Measurements from ENCODE around the gene DLK2.
"Not testable (repeated sequence)": the region's sequence is repeated elsewhere in the genome, so short reads cannot be mapped to it uniquely, and the experiment has no call there.

The DLK2 gene

DNA sequence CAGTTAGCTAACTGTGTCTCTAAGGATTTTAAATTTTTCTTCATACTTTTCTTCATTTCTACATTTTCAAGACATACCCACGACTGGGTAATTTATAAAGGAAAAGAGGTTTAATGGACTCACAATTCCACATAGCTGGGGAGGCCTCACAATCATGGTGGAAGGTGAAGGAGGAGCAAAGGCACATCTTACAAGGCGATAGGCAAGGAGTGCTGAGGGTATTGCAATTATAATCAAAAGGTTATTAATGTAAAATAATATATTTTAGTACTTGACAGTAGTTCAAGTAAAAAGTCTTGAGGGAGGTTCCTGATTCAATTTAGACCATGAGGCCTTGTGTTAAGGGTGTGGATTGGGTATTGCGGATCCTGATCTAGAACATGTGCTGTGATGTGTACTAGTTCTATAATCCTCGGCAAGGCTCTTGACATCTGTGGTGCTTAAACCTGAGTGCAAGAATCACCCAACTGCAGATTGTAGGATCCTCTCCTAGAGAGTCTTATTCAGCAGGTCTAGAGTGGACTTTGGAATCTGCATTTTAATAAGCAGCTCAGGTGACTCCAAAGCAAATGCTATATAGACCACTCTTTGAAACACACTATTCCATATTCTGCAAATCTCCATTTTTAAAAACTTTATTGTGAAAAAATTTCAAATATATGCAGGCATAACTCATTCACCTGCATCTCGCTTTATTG, 35.2 kb downstream of the DLK2 start:
- no peak for DNase-seq

DNA sequence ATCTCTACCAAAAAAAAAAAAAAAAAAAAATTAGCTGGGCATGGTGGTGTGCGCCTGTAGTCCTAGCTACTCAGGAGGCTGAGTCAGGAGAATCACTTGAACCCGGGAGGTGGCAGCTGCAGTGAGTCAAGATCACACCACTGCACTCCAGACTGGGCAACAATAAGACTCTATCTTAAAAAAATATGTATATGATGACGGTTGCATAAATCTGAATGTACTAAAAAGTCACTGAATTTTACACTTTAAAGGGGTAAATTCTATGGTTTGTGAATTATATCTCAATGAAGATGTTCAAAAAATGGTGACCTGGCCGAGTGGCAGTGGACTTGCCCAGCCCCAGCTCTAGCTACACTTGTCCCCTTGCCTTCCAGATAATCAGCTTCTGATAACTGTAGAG, 38.4 kb downstream of the DLK2 start:
- no peak for DNase-seq

DNA sequence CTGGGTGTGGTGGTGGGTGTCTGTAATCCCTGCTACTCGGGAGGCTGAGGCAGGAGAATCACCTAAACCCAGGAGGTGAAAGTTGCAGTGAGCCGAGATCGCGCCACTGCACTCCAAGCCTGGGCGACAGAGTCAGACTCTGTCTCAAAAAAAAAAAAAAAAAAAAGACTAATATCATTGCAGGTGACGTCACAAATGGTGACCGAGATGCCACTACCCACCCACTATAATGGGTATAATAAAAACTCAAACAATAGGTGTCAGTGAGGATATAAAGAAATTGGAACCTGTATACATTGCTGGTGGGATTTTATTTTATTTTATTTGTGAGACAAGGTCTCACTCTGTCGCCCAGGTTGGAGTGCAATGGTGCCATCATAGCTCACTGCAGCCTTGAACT, 40.1 kb downstream of the DLK2 start:
- DNase-seq: not testable (repeated sequence)

DNA sequence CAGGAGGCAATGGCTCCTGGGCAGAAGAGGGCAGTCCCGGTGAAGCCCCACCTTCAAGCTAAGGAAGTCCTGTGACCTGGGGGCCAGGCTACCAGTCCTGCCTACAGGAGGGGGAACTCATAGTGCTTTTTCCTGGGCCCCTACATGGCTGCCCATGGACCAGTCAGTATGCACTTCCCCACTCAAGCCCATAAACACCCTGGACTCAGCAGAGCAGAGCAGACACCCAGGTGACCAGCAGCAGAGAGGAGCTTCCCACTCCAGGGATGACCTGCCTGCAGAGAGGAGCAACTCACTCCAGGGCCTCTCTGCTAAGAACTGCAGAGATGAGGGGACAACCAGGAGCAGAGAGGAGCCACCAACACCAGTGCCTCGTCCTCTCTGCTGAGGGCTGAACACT, 42.3 kb downstream of the DLK2 start:
- no peak for DNase-seq

DNA sequence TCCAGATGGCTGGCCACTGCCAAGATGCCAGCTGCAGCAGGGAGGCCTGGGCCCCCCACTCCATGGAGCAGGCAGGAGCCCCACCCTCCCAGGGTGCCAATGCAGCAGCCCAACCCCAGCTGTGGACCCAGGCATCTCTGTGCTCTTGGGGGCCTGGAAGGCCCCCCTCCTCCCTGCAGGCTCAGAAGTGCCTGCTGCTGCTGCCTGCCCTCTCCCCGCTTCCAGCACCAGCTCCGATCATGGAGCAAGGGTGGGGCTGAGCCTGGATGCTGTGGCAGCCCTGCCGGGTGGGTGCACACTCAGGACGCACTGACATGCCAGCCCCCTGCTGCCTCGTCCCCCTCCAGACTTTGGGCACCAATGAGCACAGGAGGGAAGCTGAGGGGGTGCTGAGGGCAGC, 42.8 kb downstream of the DLK2 start:
- DNase-seq: no peak

DNA sequence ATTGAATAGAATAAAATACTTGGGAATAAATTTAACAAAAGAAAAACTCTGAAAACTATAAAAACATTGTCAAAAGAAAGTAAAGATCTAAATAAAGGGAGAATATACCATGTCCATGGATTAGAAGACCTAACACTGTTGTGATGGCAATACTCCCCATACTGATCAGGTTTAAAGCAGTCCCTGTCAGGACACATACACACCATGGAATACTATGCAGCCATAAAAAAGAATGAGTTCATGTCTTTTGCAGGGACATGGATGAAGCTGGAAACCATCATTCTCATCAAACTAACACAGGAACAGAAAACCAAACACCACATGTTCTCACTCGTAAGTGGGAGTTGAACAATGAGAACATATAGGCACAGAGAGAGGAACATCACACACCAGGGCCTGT, 44.6 kb downstream of the DLK2 start:
- not testable (repeated sequence) for DNase-seq

DNA sequence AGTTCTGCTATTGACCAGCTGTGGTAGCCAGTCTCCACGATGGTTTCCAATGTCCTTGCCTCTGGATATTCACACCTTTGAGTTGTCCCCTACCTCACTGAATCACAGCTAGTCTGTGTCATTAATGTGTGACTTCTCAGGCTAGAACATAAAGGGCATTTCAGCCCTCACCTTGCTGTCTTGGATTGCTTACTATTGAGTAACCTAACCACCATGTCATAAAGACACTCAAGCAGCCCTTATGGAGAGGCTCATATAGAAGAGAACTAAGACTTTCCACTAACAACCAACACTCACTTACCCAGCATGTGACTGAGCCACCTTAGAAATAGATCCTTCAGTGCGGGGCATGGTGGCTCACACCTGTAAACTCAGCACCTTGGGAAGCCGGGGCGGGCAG, 47.1 kb downstream of the DLK2 start:
- no peak for DNase-seq

DNA sequence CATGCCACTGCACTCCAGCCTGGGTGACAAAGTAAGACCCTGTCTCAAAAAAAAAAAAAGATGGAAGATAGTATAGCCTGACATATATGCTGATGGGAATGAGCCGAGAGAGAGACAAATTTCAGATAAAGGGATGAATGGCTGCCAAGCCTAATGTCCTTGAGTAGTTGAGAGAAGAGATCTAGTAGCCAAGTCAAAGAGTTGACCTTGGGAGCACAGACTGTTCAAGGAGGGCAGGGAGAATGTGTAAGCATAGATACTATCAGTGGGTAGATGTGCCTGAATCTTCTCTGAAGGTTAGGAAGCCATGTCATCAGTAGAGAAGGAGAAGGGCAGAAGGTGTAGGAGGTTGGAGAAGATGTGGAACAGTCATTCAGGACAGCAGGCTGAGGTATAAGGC, 48.1 kb downstream of the DLK2 start:
- no peak for DNase-seq

DNA sequence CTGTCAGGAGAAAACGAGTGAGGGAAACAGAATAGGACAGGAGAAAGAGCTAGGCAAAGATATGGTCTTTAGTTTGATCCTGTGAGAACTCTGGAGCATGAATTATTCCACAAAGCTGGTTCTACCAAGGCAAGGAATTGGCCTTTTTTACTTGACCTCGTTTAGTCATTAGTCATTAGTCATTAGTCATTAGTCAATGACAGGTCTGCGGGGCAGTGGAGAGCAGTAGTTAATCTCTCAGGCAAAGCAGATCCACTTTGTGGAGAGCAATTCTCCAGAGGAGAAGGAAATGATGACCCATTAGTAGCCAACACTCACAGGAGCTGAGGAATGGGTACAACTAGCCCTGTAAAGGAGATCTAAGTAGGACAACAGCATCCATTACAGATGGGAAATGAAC, 50.0 kb downstream of the DLK2 start:
- DNase-seq: no peak

DNA sequence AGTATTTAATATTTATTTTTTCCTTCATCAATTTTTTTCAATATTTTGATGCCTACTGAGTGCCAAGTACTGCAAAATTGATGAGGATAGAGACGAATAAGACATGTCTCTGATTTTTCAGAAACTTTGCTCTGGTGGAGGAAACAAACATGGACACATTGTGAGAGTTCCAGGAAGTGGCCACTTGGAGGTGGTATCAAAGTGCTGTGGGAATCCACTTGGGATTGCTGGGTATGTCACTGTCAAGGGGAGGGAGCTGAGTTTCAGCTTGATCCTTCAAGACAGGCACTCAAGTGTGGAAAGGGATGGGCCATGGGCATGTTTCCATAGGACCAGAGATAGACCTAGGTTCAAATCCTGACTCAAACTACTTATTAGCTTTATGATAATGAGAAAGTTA, 52.5 kb downstream of the DLK2 start:
- DNase-seq: no peak

DNA sequence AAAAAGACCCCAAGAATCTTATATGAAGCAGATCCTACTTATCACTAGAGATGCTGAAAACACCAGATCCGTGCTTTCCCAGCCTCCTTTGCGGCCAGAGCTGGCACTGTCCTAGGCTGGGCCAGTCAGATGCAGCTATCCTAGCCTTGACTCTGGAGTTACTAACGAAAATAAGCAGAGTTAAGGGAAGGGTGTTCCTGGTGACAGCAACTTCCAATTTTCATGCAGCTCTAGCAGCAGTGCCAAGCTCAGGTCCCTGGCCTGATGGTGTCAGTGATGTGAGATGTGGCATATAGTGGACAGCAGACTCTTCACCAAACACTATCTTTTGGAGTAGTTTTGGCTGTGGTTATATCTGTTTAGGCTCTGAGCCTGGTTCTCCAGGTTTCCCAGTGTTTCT, 53.6 kb downstream of the DLK2 start:
- no peak for DNase-seq

Data from NCI-H1092 treated with DMSO at 0.1 percent for 48 hours (cell line).